Endothelial cell of umbilical vein (primary cell): ENCODE results near the gene BRF1. TPM values are rescaled to one million over a fixed set of nuclear protein-coding genes. Genes with fewer than 3 reads are reported as not detected.

ENCODE experiments used
- polyA plus RNA-seq, 4 experiments: library from polyadenylated mRNA; depleted of rRNA in 3 of 4; stranded (reverse) in 3 of 4; unstranded in 1 of 4; fragments of >200 nt; gene quantifications; 2 replicates each; pipeline versions ENCODE4 v1.2.1 to v1.2.3, GENCODE V29; 2011 to 2012; ENCODE audit warnings: missing spikeins in 1 of 4
- total RNA-seq: library from RNA; stranded (reverse); gene quantifications from 2 replicates; pipeline ENCODE4 v1.2.3, GENCODE V29; 2021

The BRF1 gene
- total and polyA plus RNA-seq, 2 donors (not counting 3 experiments of a cell fraction or from before 2014, with no cell fraction given): 19.0 to 47.2 TPM

Other genes starting within 250 kb of the BRF1 start
- gene GPR132, start 235.6 kb downstream of the BRF1 start, total RNA-seq: not detected in 2 replicates
- gene GPR132, start 235.6 kb downstream of the BRF1 start, polyA plus RNA-seq: not detected in 2 replicates
- gene JAG2, start 132.2 kb downstream of the BRF1 start, total RNA-seq: 128 and 139 TPM in 2 replicates
- 80.7 and 105 TPM in 2 replicates for gene JAG2, start 132.2 kb downstream of the BRF1 start, polyA plus RNA-seq
- 97.7 and 104 TPM in 2 replicates for gene NUDT14, start 119.7 kb downstream of the BRF1 start, total RNA-seq
- gene NUDT14, start 119.7 kb downstream of the BRF1 start, polyA plus RNA-seq: 103 and 129 TPM in 2 replicates
- 57.7 and 63.1 TPM in 2 replicates for gene BTBD6, start 52.5 kb downstream of the BRF1 start, total RNA-seq
- 63.1 and 65.0 TPM in 2 replicates for gene BTBD6, start 52.5 kb downstream of the BRF1 start, polyA plus RNA-seq
- 80.1 and 86.3 TPM in 2 replicates for gene PACS2, start 13.7 kb upstream of the BRF1 start, total RNA-seq
- gene PACS2, start 13.7 kb upstream of the BRF1 start, polyA plus RNA-seq: 52.6 and 52.7 TPM in 2 replicates
- 1.1 and 2.1 TPM in 2 replicates for gene TEX22, start 97.5 kb upstream of the BRF1 start, total RNA-seq
- gene TEX22, start 97.5 kb upstream of the BRF1 start, polyA plus RNA-seq: 0.06 and 0.22 TPM in 2 replicates
- 158 and 167 TPM in 2 replicates for gene MTA1, start 118.8 kb upstream of the BRF1 start, total RNA-seq
- 85.2 and 97.2 TPM in 2 replicates for gene MTA1, start 118.8 kb upstream of the BRF1 start, polyA plus RNA-seq
- 322 and 361 TPM in 2 replicates for gene CRIP2, start 173.8 kb upstream of the BRF1 start, total RNA-seq
- 954 and 1,384 TPM in 2 replicates for gene CRIP2, start 173.8 kb upstream of the BRF1 start, polyA plus RNA-seq
- 4.8 and 8.1 TPM in 2 replicates for gene CRIP1, start 185.9 kb upstream of the BRF1 start, total RNA-seq
- gene CRIP1, start 185.9 kb upstream of the BRF1 start, polyA plus RNA-seq: 3.0 and 3.1 TPM in 2 replicates
- 25.3 and 29.9 TPM in 2 replicates for gene TEDC1, start 190.2 kb upstream of the BRF1 start, total RNA-seq
- 16.5 and 16.8 TPM in 2 replicates for gene TEDC1, start 190.2 kb upstream of the BRF1 start, polyA plus RNA-seq
- gene TMEM121, start 225.6 kb upstream of the BRF1 start, total RNA-seq: 4.8 and 5.3 TPM in 2 replicates
- 7.7 and 13.1 TPM in 2 replicates for gene TMEM121, start 225.6 kb upstream of the BRF1 start, polyA plus RNA-seq